Fibroblast of lung (primary cell): ENCODE data around the gene EOGT. TPM values are rescaled to one million over a fixed set of nuclear protein-coding genes. Genes with fewer than 3 reads are reported as not detected.

Source experiments
- DNase-seq, 2 donors: peaks; one replicate each; pipeline versions ENCODE4 v3.0.0 to v3.0.0-alpha.2; 2010; ENCODE audit warnings: low read depth in 2 of 2
- H2AFZ ChIP-seq: 2 replicates; pipeline ENCODE4 v1.5.1; 2012; ENCODE audit warnings: low read length, control low read depth, inconsistent platforms
- H3K27ac ChIP-seq: 2 replicates; pipeline ENCODE4 v1.5.1; 2011; ENCODE audit warnings: low read length, control low read depth; ENCODE audit not compliant: insufficient read depth
- H3K27me3 ChIP-seq: 2 replicates; pipeline ENCODE4 v1.5.1; 2011; ENCODE audit warnings: mild to moderate bottlenecking, low read length; ENCODE audit not compliant: control insufficient read depth, insufficient read depth
- H3K36me3 ChIP-seq: 2 replicates; pipeline ENCODE4 v1.5.1; 2011; ENCODE audit warnings: low read length; ENCODE audit not compliant: control insufficient read depth, insufficient read depth
- H3K4me1 ChIP-seq: 2 replicates; pipeline ENCODE4 v1.5.1; 2011; ENCODE audit warnings: low read length; ENCODE audit not compliant: control insufficient read depth, insufficient read depth; ENCODE audit errors: extremely low read depth
- H3K4me2 ChIP-seq: 2 replicates; pipeline ENCODE4 v1.5.1; 2011; ENCODE audit warnings: low read length, control low read depth; ENCODE audit not compliant: insufficient read depth; ENCODE audit errors: extremely low read depth
- H3K4me3 ChIP-seq, 4 experiments: fragments of 200-600 bp in 1 of 4; sonication (generic) in 1 of 4; replicated peaks in 1 of 4; 2 replicates each; pipeline ENCODE4 v1.5.1; 2011 to 2016; ENCODE audit warnings: low read length in 4 of 4, low read depth in 3 of 4, mild to moderate bottlenecking in 3 of 4, control low read depth in 2 of 4, inconsistent platforms in 1 of 4, mixed read lengths in 1 of 4; ENCODE audit not compliant: insufficient read depth in 1 of 4; ENCODE audit errors: control extremely low read depth in 1 of 4
- H3K79me2 ChIP-seq: 2 replicates; pipeline ENCODE4 v1.5.1; 2012; ENCODE audit warnings: mild to moderate bottlenecking, low read length, inconsistent platforms; ENCODE audit not compliant: control insufficient read depth, insufficient read depth
- H3K9ac ChIP-seq: 2 replicates; pipeline ENCODE4 v1.5.1; 2011; ENCODE audit warnings: mild to moderate bottlenecking, low read length, control low read depth; ENCODE audit not compliant: insufficient read depth
- H3K9me3 ChIP-seq: 2 replicates; pipeline ENCODE4 v1.5.1; 2012; ENCODE audit warnings: low read depth, low read length; ENCODE audit not compliant: control insufficient read depth, insufficient read depth
- H4K20me1 ChIP-seq: 2 replicates; pipeline ENCODE4 v1.5.1; 2011; ENCODE audit warnings: low read length; ENCODE audit not compliant: control insufficient read depth, insufficient read depth; ENCODE audit errors: extremely low read depth
- CTCF ChIP-seq, 2 donors: IDR thresholded peaks in 1 of 2; conservative IDR thresholded peaks in 1 of 2; 1 replicate in 1 of 2; 2 replicates in 1 of 2; pipeline ENCODE4 v1.5.1; 2011 to 2012; ENCODE audit warnings: low read length in 2 of 2, control low read depth in 1 of 2, inconsistent platforms in 1 of 2, low read depth in 1 of 2, mild to moderate bottlenecking in 1 of 2
- EZH2 ChIP-seq: IDR thresholded peaks from 2 replicates; pipeline ENCODE4 v1.5.1; 2012; ENCODE audit warnings: low read length, control low read depth, mild to moderate bottlenecking; ENCODE audit errors: missing control alignments
- polyA plus RNA-seq, 2 donors: library from polyadenylated mRNA; depleted of rRNA in 1 of 2; stranded (reverse) in 1 of 2; unstranded in 1 of 2; fragments of >200 nt; gene quantifications; 2 replicates each; pipeline ENCODE4 v1.2.1, GENCODE V29; 2011 to 2012; ENCODE audit warnings: missing spikeins in 1 of 2
- total RNA-seq: library from RNA; depleted of rRNA; stranded (reverse); fragments of >200 nt; gene quantifications from 2 replicates; pipeline ENCODE4 v1.2.1, GENCODE V29; 2014

Gene EOGT
- total and polyA plus RNA-seq, 2 donors (not counting 1 experiment from before 2014, with no cell fraction given): 30.6 to 50.9 TPM

DNA sequence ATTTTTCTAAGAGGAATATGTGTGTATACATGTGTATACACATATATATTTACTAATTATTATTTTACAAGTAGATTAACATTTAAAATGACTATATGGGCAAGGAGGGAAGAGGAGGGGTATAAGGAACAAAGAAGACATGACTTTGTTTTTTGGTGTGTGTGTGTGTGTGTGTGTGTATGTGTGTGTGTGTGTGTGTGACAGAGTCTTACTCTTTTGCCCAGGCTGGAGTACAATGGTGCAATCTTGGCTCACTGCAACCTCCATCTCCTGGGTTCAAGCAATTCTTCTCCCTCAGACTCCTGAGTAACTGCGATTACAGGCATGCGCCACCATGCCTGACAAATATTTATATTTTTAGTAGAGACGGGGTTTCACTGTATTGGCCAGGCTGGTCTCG, 2.6 kb upstream of the EOGT start:
- H3K9ac ChIP-seq: no peak overlapping the region
- H3K27ac ChIP-seq: no peak overlapping the region
- no peak overlapping the region for H2AFZ ChIP-seq
- no peaks in the 10 kb centered on the region for H3K9me3 ChIP-seq
- H3K27me3 ChIP-seq: no peaks in the 10 kb centered on the region
- DNase-seq: no peak
- TF ChIP-seq CTCF (conservative IDR thresholded peaks at IDR 0.05 in 1 of 2, IDR thresholded peaks at IDR 0.05 in 1 of 2; ENCODE audit: low read depth in 1 of 2, low read length in 2 of 2): no peak
- no peak for TF ChIP-seq EZH2
- no peak overlapping the region for H3K4me2 ChIP-seq
- no peak overlapping the region for H3K4me3 ChIP-seq
- peaks cover 2% of the 10 kb centered on the region for H3K36me3 ChIP-seq
- no peaks in the 10 kb centered on the region for H4K20me1 ChIP-seq
- peaks cover 2% of the 10 kb centered on the region for H3K4me1 ChIP-seq
- H3K79me2 ChIP-seq: no peaks in the 10 kb centered on the region

DNA sequence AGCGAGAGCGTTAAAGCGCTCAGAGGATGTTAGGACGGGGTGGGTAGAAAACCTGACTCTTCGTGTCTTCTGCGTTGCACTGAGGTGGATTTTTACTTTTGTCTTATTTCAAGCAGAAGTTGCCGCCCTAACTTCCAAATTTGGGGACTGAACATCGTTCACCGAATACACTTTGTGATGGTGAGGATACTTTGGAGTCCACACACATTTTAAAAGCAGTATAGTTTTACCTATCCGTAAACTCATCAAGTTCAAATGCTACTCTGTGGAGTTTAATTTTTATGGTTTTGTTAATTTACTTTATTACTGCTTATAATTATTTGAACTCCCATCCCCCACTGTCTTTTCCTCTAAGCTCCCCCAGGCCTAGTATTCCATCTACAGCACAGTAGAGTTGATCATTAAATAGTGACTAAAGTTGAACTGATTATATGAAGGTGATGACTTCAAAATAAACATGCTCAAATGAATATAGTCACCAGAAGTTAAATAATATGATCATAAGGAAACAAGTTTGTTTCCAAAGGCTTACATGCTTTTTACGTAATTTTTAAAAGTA, 617 bp upstream of the EOGT start:
- Histone ChIP-seq H3K4me1 (peaks cover 11% of the 10 kb centered on the region), H3K36me3 (peaks cover 2% of the 10 kb centered on the region), H3K79me2 (no peaks in the 10 kb centered on the region), H3K9ac (peak overlapping the region; percentile 96), H3K9me3 (no peaks in the 10 kb centered on the region), H3K4me2 (peak overlapping the region; percentile 70), H2AFZ (no peak overlapping the region), H3K27ac (peak overlapping the region; percentile 95), H3K27me3 (no peaks in the 10 kb centered on the region), H4K20me1 (no peaks in the 10 kb centered on the region), H3K4me3 (peak overlapping the region; percentile 34 to 78 (median 66))
- TF ChIP-seq EZH2: no peak
- no peak for TF ChIP-seq CTCF (conservative IDR thresholded peaks at IDR 0.05 in 1 of 2, IDR thresholded peaks at IDR 0.05 in 1 of 2; ENCODE audit: low read depth in 1 of 2, low read length in 2 of 2)
- no peak for DNase-seq

DNA sequence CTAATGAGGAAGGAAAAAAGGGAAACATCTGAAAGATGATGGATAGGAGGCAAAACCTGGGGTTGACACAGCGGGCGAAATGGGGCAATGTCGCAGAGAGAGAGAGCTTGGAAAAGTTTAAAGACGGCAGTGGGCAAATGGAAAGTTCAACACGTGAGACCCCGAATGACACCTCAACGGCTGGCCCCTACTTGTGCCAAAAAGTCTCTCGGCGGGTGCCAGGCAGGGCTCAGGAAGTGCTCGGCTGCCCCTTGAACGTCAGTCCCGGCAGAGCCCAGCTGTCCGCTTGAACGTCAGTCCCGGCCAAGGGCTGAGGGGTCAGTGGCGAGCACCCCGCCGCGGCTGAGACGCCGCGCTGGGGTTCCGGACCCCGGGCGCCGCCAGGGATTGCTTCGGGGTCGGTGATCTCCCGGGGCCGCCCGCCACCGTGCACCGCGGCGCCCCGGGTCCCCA, 658 bp downstream of the EOGT start:
- no peaks in the 10 kb centered on the region for H3K9me3 ChIP-seq
- peak; percentile 50 to 79 for DNase-seq
- H3K27me3 ChIP-seq: no peaks in the 10 kb centered on the region
- peak overlapping the region; percentile 34 to 71 (median 58) for H3K4me3 ChIP-seq
- H3K4me2 ChIP-seq: peak overlapping the region; percentile 94
- peak overlapping the region; percentile 10 for H2AFZ ChIP-seq
- H3K9ac ChIP-seq: peak overlapping the region; percentile 96
- TF ChIP-seq CTCF (conservative IDR thresholded peaks at IDR 0.05 in 1 of 2, IDR thresholded peaks at IDR 0.05 in 1 of 2; ENCODE audit: low read depth in 1 of 2, low read length in 2 of 2): no peak
- no peak for TF ChIP-seq EZH2
- no peaks in the 10 kb centered on the region for H3K79me2 ChIP-seq
- H4K20me1 ChIP-seq: no peaks in the 10 kb centered on the region
- peaks cover 13% of the 10 kb centered on the region for H3K4me1 ChIP-seq
- peaks cover 4% of the 10 kb centered on the region for H3K36me3 ChIP-seq
- H3K27ac ChIP-seq: peak overlapping the region; percentile 95
